GM21515 (cell line): ENCODE measurements around the gene DNMT3A.

Experiments used
- ATAC-seq: cut with Tn5 transposase; IDR thresholded peaks from one replicate; pipeline ENCODE4 v1.9.1; 2021; ENCODE audit not compliant: unreplicated experiment

The DNMT3A gene

DNA sequence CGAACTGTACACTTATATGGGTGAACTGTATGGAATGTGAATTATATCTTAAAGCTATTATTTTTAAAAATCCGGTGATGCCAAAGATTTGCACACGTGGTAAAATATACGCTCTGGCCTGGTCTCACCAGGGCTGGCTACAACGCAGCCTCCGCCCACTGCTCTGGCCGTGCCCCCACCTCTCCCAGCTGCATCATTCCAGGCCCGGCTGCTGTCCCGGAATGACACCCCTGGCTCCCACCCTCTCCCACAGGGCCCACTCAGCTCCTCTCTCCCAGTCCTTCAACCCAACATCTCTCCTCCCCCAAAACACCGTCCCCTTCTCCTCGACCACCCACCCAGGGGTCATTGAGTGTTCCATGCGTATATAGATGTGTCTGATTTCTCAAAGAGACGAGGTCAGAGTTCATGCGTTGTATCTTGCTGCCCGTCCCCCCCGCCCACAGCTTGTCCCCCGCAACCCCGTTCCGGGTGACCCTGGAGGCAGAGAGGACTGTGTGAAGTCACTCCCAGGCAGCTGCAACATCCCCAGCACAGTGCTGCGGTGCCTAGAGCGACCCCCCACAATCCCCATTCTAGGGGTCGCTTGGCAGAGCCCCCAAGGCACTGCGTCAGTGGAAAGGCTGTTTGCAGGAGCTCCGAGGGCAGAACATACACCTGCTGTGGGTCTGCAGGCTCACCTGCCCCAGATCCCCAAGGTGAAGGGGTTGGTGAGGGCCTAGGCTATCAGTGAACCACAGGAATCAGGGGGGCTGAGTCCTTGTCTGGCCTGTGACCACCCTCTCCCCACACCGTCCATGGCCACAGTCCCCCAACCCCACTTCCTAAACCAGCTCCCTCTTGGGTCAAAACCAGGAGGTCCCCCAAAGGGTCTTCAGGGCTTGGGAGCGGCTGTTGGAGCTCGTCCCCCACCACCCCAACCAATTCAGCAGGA lies 13.3 kb downstream of the DNMT3A start:
- ATAC-seq = no peak

DNA sequence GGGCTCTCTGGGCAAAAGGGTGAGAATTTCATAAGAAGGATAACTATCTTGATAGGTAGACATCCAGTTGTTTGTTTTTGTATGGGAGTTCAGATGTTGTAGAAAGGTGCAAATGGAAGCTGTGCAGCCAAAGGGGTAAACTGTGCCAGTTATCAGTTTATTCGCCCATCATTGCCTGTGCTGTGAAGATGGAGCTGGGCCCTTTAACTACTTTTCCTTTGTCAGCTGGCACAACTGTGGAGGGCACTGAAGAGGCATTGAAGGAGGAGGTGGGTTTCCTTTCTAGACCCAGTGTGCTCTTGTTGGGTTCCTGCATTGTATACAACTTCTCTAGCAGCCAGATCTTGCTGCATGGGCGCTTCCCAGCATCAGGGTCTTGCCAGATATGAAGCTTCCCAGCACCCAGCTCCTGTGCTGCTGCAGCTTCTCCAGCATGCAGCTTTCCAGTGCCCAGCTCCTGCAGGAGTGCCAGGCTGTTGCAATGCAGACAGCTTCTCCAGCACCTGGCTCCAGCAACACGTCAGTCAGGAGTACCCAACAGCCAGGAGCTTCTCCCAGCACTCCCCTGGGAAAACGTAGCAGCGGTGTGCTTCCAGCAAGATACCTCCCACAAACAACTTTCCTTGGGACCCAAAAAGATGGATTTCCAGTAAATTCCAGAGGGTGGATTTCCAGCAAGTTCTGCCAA lies 15.3 kb downstream of the DNMT3A start:
- no peak for ATAC-seq

DNA sequence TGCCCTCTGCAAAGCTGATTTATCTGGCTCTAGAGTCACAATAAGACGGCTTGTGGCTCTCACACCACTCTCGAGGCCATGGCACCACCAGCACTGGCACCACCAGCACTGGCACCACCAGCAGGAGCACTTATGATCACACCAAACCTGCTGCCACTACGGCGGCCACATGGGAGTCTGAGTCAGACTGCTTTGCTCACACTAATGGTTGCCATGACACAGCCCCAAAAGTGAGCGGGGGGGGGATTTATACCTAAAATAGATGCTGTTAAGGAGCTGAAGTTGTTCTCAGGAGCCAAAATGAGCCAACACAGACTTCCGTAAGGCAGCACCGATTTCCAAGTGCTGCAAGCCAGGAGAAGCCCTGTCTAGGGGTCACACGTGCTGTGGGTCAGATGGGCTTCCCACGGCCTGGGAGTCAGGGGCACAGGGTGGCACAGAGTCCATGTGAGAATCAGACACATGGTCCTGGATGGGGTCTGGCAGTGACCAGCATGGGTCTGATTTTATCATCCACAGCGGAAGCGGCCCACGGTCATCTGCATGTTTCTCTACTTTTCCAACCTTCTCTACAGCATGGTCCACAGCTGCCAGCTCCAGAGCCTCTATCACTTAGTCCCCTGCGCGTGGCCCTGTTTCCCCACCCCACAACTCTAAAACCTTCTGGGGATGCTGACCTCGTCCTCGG lies 16.7 kb downstream of the DNMT3A start:
- no peak for ATAC-seq

DNA sequence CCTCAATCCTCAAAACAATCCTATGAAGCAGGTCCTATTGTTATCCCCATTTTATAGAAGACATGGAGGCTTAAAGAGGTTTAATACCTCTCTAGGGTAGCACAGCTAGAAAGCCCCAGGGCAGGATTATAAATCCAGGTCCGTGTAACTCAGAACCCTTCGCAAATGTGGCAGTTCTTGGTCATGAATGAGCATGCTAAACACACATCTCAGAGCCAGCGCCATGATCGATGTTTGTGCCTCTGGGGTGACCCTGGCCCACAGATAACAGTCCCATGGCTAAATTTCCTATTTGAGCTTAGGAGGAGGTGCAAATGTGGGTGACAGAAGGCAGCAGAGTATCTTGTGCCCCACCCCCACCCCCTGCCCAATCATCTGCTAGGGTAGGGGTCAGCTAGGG lies 17.5 kb downstream of the DNMT3A start:
- no peak for ATAC-seq

DNA sequence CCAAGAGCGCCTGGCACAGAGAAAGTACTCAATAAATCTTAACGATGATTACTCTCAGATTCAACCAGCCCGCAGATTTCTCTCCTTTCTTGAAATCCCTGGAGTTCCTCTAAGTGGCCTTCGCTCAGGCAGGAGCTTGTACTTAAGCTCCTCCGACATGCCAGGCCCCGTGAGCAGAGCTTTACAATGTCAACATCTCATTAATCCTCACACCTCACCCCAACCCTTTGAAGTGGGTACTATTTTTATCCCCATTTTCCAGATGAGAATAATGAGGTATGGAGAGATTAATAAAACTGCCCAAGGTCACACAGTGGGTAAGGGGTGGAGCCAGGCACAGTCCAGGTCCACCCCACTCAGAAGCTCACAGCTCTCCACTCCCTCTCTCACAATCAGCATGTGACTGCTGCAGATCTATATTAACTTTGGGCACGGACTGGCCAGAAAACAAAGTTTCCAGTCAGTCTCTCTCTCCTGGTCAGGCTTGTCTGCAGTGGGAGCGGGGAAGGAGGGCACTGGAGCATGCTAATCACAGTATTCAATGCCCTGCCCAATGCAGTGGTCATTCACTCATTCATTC lies 18.0 kb downstream of the DNMT3A start:
- no peak for ATAC-seq

DNA sequence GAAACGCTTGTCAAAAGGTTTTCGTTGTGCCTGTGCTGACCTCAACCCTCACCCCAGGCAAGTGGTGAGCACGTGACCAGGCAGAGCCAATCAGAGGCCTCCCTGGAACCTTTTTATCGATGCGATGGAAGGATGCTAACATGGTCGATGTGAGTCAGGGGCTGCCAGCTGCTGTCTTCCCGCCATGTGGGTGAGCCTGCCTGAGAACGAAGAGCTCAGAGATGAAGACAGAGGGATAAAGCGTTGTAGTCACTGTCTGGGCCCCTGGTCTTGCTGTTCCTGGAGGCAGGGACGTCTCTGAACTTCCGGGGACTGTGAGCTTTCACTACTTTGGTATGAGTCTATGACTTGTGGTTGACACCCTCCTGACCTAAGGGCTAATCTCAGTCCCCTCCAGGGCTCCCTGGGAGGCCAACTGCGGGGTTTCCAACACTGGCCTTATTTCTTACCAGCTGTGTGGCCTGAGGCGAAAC lies 18.6 kb downstream of the DNMT3A start:
- no peak for ATAC-seq

DNA sequence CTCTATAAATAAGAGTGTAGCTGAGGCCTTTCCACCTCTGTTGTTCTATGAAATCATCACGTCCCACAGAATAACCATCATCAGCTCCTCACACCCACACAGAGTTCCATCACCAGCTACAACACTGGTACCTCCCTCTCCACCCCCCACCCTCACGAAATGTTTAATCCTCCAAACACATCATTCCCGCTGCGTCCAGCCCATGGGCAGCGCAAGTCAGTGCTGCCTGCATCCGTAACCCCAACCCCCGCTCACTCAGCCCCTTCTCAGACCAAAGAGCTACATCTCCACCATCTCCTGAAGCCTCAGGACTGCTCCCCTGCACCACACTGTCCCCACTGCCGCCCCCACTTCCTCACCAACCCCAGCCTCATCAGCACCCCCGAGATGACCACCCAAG lies 19.4 kb downstream of the DNMT3A start:
- no peak for ATAC-seq

DNA sequence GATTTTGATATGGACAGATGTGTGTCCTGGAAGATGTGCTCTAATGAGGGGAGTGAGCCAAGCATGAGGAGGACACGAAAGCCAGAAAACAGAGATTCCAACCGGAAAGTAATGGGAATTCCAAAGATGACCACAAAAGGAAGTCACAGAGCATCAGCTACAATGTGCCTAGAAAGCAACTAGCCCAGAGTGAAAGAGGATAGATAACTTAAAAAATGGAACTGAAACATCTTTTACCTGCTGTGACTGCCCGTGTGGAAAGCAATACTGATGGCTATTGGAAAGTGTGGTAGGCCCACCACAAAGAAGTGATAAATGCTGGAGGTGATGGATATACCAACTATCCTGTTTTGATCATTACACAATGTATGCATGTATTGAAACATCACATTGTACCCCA lies 21.6 kb downstream of the DNMT3A start:
- peak; percentile 53 for ATAC-seq

DNA sequence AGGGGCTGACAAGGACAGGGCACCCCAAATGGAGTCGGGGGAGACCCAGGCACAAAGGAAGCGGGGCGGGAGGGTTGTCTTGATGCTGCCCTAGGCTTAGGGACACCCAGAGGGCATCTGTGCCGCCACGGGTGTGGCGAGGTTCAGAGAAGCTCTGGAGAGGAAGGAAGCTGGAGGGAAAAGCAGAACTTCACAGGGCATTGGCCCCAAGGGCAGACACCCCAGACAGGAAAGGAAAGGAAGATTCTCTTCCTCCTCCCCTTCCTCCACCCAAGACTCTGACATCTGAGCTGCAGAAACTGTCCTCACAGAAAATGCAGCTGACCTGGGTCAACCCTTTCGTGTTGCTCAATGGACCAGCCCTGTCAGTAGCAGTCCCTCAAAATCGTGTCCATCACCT lies 25.6 kb downstream of the DNMT3A start:
- ATAC-seq = no peak

DNA sequence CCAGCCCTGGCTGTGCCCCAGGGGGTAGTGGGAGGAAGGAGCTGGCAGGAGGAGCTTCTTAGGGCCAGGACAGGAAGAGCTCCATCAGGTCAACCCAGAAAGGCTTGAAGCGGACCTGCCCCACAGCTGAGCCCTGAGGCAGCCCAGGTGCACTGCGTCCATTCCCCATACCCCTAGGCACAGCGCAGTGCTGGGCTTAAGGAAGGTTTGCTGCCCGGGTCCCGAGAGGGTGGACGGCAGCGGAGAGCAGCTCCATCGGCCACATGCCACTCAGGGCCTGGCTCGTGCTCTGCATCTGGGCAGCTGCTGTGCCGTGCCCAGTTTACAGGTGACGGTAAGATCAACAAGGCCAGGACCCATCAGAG lies 26.4 kb downstream of the DNMT3A start:
- no peak for ATAC-seq

DNA sequence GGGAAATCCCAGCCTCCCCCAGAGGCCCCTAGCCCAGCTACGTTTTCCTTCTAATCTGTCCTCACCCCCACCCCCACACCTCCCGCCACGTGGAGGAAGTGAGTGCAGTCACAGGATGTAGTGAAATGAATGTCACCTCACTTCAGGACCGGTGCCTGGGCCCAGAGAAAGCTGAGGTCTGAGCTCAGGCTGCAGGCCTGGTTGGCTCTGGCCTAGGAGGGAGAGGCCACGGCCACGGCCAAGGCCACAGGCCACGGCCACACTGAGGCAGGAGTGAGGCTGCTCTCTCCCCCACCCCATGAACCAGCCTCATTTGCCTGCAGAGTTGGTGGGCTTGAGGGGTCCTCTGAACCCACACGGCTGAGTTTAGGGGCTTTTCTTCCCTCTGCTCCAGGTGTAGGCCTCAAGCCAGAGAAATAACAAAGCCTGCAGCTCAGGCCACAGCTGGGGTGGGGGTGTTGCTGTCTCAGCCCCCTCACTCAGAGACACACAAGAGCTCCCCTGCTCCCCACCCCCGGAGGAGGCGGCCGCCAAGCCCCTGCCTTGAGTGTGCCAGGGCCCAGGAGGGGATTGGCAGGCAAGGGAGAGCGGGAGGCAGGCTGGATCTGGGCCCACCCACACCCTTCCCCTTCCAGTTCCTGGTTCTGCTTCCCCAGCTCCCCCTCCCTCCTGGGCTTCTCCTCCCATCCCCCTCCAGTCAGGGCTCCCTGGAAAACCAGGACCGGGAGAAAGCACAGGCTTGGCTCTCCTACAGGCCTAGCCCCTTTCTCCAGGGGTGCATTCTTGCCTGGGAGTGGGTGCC lies 27.0 kb downstream of the DNMT3A start:
- ATAC-seq = no peak

DNA sequence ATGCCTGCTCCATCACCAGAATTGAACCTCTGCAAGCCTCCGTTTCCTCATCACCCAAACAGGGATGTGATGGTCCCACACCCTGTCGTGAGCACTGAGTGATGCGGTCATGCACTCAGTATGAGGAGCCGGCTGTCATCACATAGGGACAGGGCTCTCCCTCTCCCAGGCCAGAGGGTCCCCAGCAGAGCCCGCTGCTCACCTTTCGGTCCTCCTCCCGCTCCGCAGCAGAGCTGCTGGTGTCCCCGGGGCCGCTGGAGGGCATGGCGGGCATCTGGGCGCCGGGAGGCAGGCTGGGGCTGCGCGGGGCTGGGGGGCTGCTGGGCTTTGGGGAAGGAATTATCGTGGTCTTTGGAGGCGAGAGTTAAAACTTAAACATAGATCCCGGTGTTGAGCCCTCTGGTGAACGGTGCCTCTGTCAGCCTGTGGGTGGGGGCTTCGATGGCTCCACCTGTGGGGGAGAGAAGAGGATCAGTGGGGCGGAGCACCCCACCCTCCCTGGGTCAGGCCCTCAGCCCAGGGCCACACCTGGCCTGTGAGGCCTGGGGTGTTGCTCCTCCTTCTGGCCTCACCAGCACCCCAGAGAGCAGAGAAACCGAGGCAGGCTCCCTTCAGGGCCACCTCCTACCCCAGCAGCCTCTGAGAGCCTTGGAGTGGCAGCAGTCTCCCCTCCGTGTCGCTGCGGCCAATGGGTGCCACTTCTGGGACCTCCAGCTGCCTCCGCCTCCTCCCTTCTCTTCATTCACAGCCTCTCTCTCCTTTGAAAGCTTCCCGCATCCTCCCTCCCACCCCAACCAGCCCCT lies 27.8 kb downstream of the DNMT3A start:
- no peak for ATAC-seq

DNA sequence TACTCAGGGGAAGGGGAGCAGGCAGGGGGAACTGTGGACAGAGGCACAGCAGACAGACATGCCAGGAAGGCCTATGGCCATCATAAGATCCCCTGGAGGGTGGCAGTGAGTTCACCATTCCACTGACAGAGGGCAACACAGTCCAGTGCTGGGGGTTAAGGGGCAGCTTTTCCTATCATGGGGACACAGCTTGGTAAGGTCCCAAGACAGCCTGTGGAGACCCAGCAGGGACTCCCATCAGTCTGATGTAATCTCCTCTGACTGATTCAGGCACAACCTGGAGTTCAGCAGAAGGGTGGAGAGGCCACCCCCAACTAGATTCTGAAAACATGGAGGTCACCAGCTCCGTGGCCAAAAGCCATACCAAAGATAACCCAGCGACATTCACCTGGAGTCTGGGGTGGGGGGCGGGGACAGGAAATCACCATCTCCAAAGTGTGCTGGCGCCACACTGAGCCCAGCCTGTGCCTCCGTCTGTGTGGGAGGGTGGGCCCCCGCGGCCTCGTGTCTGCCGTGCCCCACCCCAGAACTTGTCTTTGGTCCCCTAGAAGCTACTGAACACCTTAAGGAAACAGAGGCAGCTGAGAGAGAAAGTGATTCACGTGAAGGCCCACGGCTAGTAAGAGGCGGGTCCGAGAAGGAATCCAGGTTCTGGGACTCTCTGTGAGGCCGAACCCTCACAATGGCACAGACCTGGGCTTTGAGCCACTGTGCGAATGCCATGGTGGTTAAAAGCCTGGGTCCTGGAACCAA lies 28.6 kb downstream of the DNMT3A start:
- ATAC-seq = no peak

DNA sequence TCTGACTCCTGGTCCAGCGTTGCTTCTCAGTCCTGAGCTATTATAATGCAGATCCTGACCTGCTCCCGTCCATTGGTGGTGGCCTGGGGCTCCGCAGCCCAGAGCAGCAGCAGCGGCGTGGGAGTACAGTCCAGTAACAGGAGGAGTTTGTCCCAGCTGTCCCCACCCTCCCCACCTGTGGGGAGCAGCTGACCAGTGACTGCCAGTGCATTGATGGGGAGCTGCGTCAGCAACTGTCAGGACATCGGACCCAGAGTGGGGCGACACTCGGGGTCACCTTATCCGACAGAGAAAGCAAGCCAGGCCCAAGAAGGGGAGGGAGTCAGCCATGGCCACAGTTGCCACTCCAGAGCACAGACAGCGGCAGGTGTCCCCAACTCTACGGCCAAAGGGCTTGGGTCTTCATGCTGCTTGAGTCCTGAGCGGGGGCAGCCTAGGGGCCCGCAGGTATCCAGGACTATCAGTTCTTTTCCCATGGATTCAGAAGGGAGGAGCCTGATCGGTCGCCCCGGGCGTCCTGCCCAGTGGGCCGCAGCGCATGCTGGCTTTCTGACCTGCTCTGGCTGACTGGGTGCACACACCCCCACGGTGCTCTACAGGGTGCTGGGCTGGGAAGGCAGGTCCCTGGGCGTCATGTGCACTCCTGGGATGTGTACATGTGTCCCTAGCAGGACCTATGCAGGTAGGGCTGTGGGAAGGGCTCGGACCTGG lies 29.7 kb downstream of the DNMT3A start:
- no peak for ATAC-seq

DNA sequence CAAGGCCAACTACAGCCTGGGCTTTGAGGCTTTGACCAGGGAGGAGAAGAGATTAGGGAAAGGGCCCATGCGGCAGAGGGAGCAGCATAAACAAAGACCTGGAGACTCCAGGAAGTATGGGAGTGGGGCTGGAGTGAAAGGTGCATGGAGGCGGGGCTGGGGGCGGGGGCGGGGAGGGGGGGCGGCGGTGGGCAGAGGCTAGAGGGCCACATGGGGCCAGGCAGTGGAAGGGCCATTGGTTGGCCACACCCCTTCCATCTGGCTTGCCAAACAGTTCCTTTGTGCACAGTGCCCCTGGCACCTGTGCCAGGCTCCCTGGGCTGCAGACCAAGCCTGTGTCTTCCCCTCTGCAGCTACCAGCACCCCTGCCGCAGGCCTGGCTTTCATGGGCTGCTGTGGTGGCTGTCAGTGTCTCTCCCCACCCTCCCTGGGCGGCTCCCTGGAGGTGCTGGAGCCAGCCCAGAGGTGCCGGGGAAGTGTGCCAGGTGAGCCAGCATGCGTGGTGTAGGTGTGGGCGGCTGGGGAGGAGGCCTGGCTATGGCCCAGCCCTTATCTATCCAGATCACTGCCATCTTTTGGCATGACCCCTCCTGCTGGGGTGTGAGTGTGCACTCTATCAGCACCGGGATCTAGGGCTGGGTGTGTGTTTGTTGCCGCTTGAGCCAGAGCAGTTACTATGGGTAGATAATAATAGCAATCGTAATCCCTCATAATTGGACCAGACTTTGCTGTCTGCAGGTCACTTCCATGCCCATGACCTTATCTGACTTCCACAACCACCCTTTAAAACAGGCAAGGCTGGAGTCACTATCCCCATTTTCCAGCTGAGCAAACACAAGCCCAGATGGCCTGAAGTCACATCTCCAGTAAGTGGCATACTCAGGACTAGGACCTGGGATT lies 30.5 kb downstream of the DNMT3A start:
- ATAC-seq = no peak

DNA sequence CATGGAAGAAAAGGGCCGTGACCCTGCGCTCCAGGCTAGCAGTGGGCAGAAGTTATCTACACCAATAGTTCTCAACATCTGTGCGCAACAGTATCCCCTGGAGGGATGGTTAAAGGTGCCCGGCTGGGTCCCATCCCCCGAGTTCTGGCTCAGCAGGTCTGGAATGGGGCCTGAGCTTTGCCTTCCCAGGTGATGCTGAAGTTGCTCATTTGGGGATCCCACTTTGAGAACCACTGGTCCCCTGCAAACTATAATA lies 31.1 kb downstream of the DNMT3A start:
- no peak for ATAC-seq

DNA sequence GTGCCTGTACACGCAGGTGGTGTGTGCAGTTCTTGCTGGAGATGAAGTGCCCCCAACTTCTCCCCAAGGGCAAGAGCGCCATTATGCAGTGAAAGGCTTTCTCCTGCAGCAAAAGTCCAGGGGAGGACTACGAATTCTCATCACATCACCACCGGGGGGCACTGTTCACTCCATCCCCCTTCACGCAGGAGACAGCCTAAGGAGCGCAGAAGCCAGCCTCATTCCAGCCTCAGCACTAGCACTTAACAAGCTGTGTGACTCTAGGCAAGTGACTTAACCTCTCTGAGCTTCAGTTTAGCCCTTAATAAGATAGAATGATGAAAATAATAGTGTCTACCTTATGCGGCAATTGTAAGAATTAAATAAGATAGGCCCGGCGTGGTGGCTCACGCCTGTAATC lies 32.3 kb downstream of the DNMT3A start:
- no peak for ATAC-seq

DNA sequence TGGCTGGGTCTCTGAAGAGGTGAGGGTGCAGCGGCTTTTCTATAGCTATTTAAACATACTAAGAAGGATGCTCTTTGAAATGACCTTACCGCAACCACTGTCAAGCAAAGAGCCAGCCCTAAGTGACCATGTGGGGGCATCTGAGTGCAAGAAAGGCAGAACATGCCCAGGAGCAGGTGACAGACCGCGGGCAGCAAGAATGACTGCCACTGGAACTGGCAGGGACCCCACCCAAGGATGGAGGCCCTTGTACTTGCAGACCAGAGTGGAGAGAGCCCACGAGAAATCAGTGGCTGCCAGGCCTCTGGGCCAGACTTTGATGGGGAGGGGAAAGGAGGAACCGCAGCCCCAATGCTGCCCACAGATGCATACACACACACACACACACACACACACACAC lies 33.1 kb downstream of the DNMT3A start:
- ATAC-seq = no peak
